Occipital lobe (tissue), 2 donors: ENCODE measurements around the gene SND1. TPM values are rescaled to one million over a fixed set of nuclear protein-coding genes. Genes with fewer than 3 reads are reported as not detected.

ENCODE experiments used
- DNase-seq: peaks from one replicate; lab custom pipeline; 2025; lab: John Stamatoyannopoulos, UW
- total RNA-seq: library from RNA; depleted of rRNA; stranded (reverse); fragments of >200 nt; gene quantifications from one replicate; pipeline ENCODE4 v1.2.3, GENCODE V29; 2014

The SND1 gene
- total RNA-seq, 1 donor from 2014 or later, result 65.8 TPM

- DNase-seq, result no peak
Observed at GRCh38 chr7:127905021-127905420, 253.0 kb downstream of the SND1 start.

GRCh38 chr7:127905491-127906330, 253.7 kb downstream of the SND1 start:
- DNase-seq, result no peak

- no peak for DNase-seq
Observed at GRCh38 chr7:127907110-127908040, 255.4 kb downstream of the SND1 start.

GRCh38 chr7:127908430-127909258, 256.6 kb downstream of the SND1 start:
- no peak for DNase-seq

GRCh38 chr7:127909424-127910152, 257.6 kb downstream of the SND1 start:
- DNase-seq, result no peak

GRCh38 chr7:127910670-127911069, 258.7 kb downstream of the SND1 start:
- DNase-seq, result no peak

- DNase-seq, result no peak
Observed at GRCh38 chr7:127911968-127912511, 260.0 kb downstream of the SND1 start.

- no peak for DNase-seq
Observed at GRCh38 chr7:127912901-127913300, 260.9 kb downstream of the SND1 start.

- DNase-seq, result no peak
Observed at GRCh38 chr7:127913686-127914085, 261.7 kb downstream of the SND1 start.

GRCh38 chr7:127914693-127915092, 262.7 kb downstream of the SND1 start:
- no peak for DNase-seq

- DNase-seq, result no peak
Observed at GRCh38 chr7:127916735-127917134, 264.7 kb downstream of the SND1 start.

- no peak for DNase-seq
Observed at GRCh38 chr7:127918130-127918529, 266.1 kb downstream of the SND1 start.

GRCh38 chr7:127920787-127921438, 268.9 kb downstream of the SND1 start:
- DNase-seq, result no peak

GRCh38 chr7:127922656-127923055, 270.7 kb downstream of the SND1 start:
- DNase-seq, result no peak

- no peak for DNase-seq
Observed at GRCh38 chr7:127924874-127925273, 272.9 kb downstream of the SND1 start.

- no peak for DNase-seq
Observed at GRCh38 chr7:127927348-127927696, 275.3 kb downstream of the SND1 start.

GRCh38 chr7:127928222-127928621, 276.2 kb downstream of the SND1 start:
- DNase-seq, result no peak

GRCh38 chr7:127928852-127929251, 276.9 kb downstream of the SND1 start:
- no peak for DNase-seq

GRCh38 chr7:127930341-127931328, 278.6 kb downstream of the SND1 start:
- DNase-seq, result no peak
